ENCODE data around the gene KIF16B. TPM values are rescaled to one million over a fixed set of nuclear protein-coding genes. Genes with fewer than 3 reads are reported as not detected.

The KIF16B gene
- total and polyA plus RNA-seq, 2 of the 13 experiments (the other 11 are each of a cell fraction or from before 2014, with no cell fraction given) = 6.9 to 18.0 TPM

- TF ChIP-seq SOX13 (IDR thresholded peaks at IDR 0.05) (no peak), SOX13 (CRISPR knock-in tag; conservative IDR thresholded peaks at IDR 0.05 in 1 of 2, IDR thresholded peaks at IDR 0.05 in 1 of 2) (peak in 1 of 2 experiments; percentile 50; a peak in 2 of 4 replicates), FOXA3 (CRISPR knock-in tag; IDR thresholded peaks at IDR 0.05) (peak; percentile 40; the same call in 1 of the 2 replicates), ZNF331 (CRISPR knock-in tag; IDR thresholded peaks at IDR 0.05) (peak; percentile 22; the same call in 1 of the 2 replicates), ZNF33B (CRISPR knock-in tag; IDR thresholded peaks at IDR 0.05) (no peak), FOXA1 (IDR thresholded peaks at IDR 0.05) (no peak), FOXA1 (CRISPR knock-in tag; IDR thresholded peaks at IDR 0.05) (peak; percentile 64), MAX (IDR thresholded peaks at IDR 0.05) (peak; percentile 33; the same call in 1 of the 2 replicates), ATAD3A (CRISPR knock-in tag; IDR thresholded peaks at IDR 0.05) (no peak)
Measured at GRCh38 chr20:16245879-16246278, 327.4 kb downstream of the KIF16B start (continued).

- FAIRE-seq = no peak
- no peaks in the 10 kb centered on the region for H4K20me1 ChIP-seq (ENCODE audit: insufficient read depth, low read length)
- intact Hi-C loops (cut with micrococcal nuclease; ENCODE audit: unreplicated experiment) = no loop called here
- H3K9me3 ChIP-seq (ENCODE audit: low read length) = peaks cover 6% of the 10 kb centered on the region; the same call in 1 of the 2 replicates
- H2AFZ ChIP-seq (ENCODE audit: low read length) = no peak overlapping the region
- no peak overlapping the region for H3K4me2 ChIP-seq (ENCODE audit: low read depth, low read length)
- in situ Hi-C loops (cut with HindIII; ENCODE audit: extremely low pct_ligation_motif_present, low pct_unique_long_range_greater_than_20kb) = loop anchor here (10.0 kb wide), 1 partner anchor 230 kb away; no protein-coding TSS in a partner anchor
- H3K4me1 ChIP-seq (ENCODE audit: insufficient read depth, low read length) = 0 out of 2 replicates have a peak, but pooled peaks cover 4% of the 10 kb centered on the region
- no peak overlapping the region for H3K4me3 ChIP-seq (replicated peaks in 1 of 3; ENCODE audit: insufficient read depth in 1 of 3, low read depth in 2 of 3, low read length in 3 of 3)
- H3K27ac ChIP-seq (ENCODE audit: extremely low read length, insufficient read depth, low read length) = no peak overlapping the region
- WGBS (ENCODE audit: low lambda C conversion rate) = 46% methylated on average over 5 of the region's 5 CpGs
- no peaks in the 10 kb centered on the region for H3K27me3 ChIP-seq (ENCODE audit: control insufficient read depth in 1 of 2, insufficient read depth in 2 of 2, low read length in 2 of 2)
- no TSS peak for BruUV-seq (replicated peaks)
- no peak for DNase-seq (ENCODE audit: low spot score)
- ChIA-PET POLR2A (no interaction called here), CTCF (ENCODE audit: low intra/inter-chr PET ratio, low total read pairs) (no interaction called here)
- H3K36me3 ChIP-seq (replicated peaks in 1 of 2; ENCODE audit: control insufficient read depth in 1 of 2, insufficient read depth in 2 of 2, low read length in 2 of 2) = no peaks in the 10 kb centered on the region
- no peak for ATAC-seq
- no peaks in the 10 kb centered on the region for H3K79me2 ChIP-seq (ENCODE audit: insufficient read depth, low read length)
- H3K9ac ChIP-seq (ENCODE audit: insufficient read depth, low read depth, low read length) = no peak overlapping the region
- no peak for TF ChIP-seq NFYC (CRISPR knock-in tag; IDR thresholded peaks at IDR 0.05)
- no peak for TF ChIP-seq DZIP1 (CRISPR knock-in tag; IDR thresholded peaks at IDR 0.05)
- TF ChIP-seq STAG1 (CRISPR knock-in tag; IDR thresholded peaks at IDR 0.05) = no peak
- TF ChIP-seq ZNF513 (CRISPR knock-in tag; conservative IDR thresholded peaks at IDR 0.05) = no peak
- no peak for TF ChIP-seq PRDM4 (CRISPR knock-in tag; IDR thresholded peaks at IDR 0.05; ENCODE audit: borderline replicate concordance)
Measured at GRCh38 chr20:16244892-16245291, 328.4 kb downstream of the KIF16B start.
